ENCODE measurements around the gene ATL1. TPM values are rescaled to one million over a fixed set of nuclear protein-coding genes. Genes with fewer than 3 reads are reported as not detected.

Gene ATL1
- total RNA-seq, 1 donor from 2014 or later = 4.2 TPM

- Histone ChIP-seq H3K27me3 (ENCODE audit: control insufficient read depth, insufficient read depth, low read length) (no peaks in the 10 kb centered on the region), H3K36me3 (ENCODE audit: control insufficient read depth, insufficient read depth, low read length) (no peaks in the 10 kb centered on the region), H3K4me3 (ENCODE audit: low read depth, low read length) (no peak overlapping the region)
- TF ChIP-seq CTCF (IDR thresholded peaks at IDR 0.05; ENCODE audit: insufficient read depth, low read length, poor library complexity, severe bottlenecking) = no peak
- DNase-seq (ENCODE audit: low read depth) = no peak
Measured at GRCh38 chr14:50606468-50606867, 46.5 kb downstream of the ATL1 start.

- DNase-seq (ENCODE audit: low read depth) = no peak
- no peak for TF ChIP-seq CTCF (IDR thresholded peaks at IDR 0.05; ENCODE audit: insufficient read depth, low read length, poor library complexity, severe bottlenecking)
- Histone ChIP-seq H3K36me3 (ENCODE audit: control insufficient read depth, insufficient read depth, low read length) (no peaks in the 10 kb centered on the region), H3K27me3 (ENCODE audit: control insufficient read depth, insufficient read depth, low read length) (no peaks in the 10 kb centered on the region), H3K4me3 (ENCODE audit: low read depth, low read length) (no peak overlapping the region)
Measured at GRCh38 chr14:50607181-50607580, 47.2 kb downstream of the ATL1 start.

- Histone ChIP-seq H3K4me3 (ENCODE audit: low read depth, low read length) (no peak overlapping the region), H3K27me3 (ENCODE audit: control insufficient read depth, insufficient read depth, low read length) (no peaks in the 10 kb centered on the region), H3K36me3 (ENCODE audit: control insufficient read depth, insufficient read depth, low read length) (no peaks in the 10 kb centered on the region)
- no peak for TF ChIP-seq CTCF (IDR thresholded peaks at IDR 0.05; ENCODE audit: insufficient read depth, low read length, poor library complexity, severe bottlenecking)
- no peak for DNase-seq (ENCODE audit: low read depth)
Measured at GRCh38 chr14:50607761-50608160, 47.8 kb downstream of the ATL1 start.

GRCh38 chr14:50608302-50608851, 48.4 kb downstream of the ATL1 start:
- no peak for TF ChIP-seq CTCF (IDR thresholded peaks at IDR 0.05; ENCODE audit: insufficient read depth, low read length, poor library complexity, severe bottlenecking)
- DNase-seq (ENCODE audit: low read depth) = no peak

GRCh38 chr14:50610465-50610864, 50.5 kb downstream of the ATL1 start:
- Histone ChIP-seq H3K27me3 (ENCODE audit: control insufficient read depth, insufficient read depth, low read length) (no peaks in the 10 kb centered on the region), H3K4me3 (ENCODE audit: low read depth, low read length) (no peak overlapping the region), H3K36me3 (ENCODE audit: control insufficient read depth, insufficient read depth, low read length) (no peaks in the 10 kb centered on the region)
- no peak for DNase-seq (ENCODE audit: low read depth)
- no peak for TF ChIP-seq CTCF (IDR thresholded peaks at IDR 0.05; ENCODE audit: insufficient read depth, low read length, poor library complexity, severe bottlenecking)

More at GRCh38 chr14:50608302-50608851, 48.4 kb downstream of the ATL1 start:
- Histone ChIP-seq H3K27me3 (ENCODE audit: control insufficient read depth, insufficient read depth, low read length) (no peaks in the 10 kb centered on the region), H3K36me3 (ENCODE audit: control insufficient read depth, insufficient read depth, low read length) (no peaks in the 10 kb centered on the region), H3K4me3 (ENCODE audit: low read depth, low read length) (no peak overlapping the region)

- Histone ChIP-seq H3K36me3 (ENCODE audit: control insufficient read depth, insufficient read depth, low read length) (no peaks in the 10 kb centered on the region), H3K4me3 (ENCODE audit: low read depth, low read length) (no peak overlapping the region), H3K27me3 (ENCODE audit: control insufficient read depth, insufficient read depth, low read length) (no peaks in the 10 kb centered on the region)
- TF ChIP-seq CTCF (IDR thresholded peaks at IDR 0.05; ENCODE audit: insufficient read depth, low read length, poor library complexity, severe bottlenecking) = no peak
- DNase-seq (ENCODE audit: low read depth) = no peak
Measured at GRCh38 chr14:50612806-50613205, 52.9 kb downstream of the ATL1 start.
